ENCODE measurements around the gene PRRG4.

Gene PRRG4

DNA sequence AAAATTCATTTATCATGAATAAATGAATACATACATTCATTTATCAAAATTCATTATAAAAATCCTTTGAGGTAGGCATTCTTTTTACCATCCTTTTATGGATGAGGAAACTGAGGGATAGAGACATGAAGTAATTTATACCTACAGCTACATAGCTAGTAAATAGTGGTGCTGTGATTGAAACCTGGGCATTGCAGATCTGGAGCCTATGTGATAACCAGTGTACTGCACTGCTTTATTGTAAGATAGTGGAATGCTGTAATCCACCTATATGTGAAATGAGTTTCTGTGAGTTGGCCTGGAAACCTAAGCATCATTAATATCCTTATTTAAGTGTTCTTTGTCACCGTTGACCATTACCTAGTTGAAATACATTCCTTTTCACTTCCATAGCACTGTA is 67.4 kb downstream of the PRRG4 start:
- Histone ChIP-seq H3K4me3 (replicated peaks; ENCODE audit: insufficient read depth, low read length) (no peak overlapping the region), H3K27me3 (ENCODE audit: insufficient read depth, poor library complexity, severe bottlenecking) (no peaks in the 10 kb centered on the region), H3K27ac (replicated peaks) (no peak overlapping the region)
- TF ChIP-seq SPI1 (IDR thresholded peaks at IDR 0.05; ENCODE audit: borderline replicate concordance, low read depth) (no peak), GABPA (IDR thresholded peaks at IDR 0.05; ENCODE audit: low read depth) (no peak), POLR2AphosphoS5 (IDR thresholded peaks at IDR 0.05; ENCODE audit: low read depth) (no peak)
- TF ChIP-seq, protein P1, sequence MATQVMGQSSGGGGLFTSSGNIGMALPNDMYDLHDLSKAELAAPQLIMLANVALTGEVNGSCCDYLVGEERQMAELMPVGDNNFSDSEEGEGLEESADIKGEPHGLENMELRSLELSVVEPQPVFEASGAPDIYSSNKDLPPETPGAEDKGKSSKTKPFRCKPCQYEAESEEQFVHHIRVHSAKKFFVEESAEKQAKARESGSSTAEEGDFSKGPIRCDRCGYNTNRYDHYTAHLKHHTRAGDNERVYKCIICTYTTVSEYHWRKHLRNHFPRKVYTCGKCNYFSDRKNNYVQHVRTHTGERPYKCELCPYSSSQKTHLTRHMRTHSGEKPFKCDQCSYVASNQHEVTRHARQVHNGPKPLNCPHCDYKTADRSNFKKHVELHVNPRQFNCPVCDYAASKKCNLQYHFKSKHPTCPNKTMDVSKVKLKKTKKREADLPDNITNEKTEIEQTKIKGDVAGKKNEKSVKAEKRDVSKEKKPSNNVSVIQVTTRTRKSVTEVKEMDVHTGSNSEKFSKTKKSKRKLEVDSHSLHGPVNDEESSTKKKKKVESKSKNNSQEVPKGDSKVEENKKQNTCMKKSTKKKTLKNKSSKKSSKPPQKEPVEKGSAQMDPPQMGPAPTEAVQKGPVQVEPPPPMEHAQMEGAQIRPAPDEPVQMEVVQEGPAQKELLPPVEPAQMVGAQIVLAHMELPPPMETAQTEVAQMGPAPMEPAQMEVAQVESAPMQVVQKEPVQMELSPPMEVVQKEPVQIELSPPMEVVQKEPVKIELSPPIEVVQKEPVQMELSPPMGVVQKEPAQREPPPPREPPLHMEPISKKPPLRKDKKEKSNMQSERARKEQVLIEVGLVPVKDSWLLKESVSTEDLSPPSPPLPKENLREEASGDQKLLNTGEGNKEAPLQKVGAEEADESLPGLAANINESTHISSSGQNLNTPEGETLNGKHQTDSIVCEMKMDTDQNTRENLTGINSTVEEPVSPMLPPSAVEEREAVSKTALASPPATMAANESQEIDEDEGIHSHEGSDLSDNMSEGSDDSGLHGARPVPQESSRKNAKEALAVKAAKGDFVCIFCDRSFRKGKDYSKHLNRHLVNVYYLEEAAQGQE (IDR thresholded peaks at IDR 0.05; ENCODE audit: insufficient replicate concordance, low read depth): no peak
- TF ChIP-seq, protein P2, sequence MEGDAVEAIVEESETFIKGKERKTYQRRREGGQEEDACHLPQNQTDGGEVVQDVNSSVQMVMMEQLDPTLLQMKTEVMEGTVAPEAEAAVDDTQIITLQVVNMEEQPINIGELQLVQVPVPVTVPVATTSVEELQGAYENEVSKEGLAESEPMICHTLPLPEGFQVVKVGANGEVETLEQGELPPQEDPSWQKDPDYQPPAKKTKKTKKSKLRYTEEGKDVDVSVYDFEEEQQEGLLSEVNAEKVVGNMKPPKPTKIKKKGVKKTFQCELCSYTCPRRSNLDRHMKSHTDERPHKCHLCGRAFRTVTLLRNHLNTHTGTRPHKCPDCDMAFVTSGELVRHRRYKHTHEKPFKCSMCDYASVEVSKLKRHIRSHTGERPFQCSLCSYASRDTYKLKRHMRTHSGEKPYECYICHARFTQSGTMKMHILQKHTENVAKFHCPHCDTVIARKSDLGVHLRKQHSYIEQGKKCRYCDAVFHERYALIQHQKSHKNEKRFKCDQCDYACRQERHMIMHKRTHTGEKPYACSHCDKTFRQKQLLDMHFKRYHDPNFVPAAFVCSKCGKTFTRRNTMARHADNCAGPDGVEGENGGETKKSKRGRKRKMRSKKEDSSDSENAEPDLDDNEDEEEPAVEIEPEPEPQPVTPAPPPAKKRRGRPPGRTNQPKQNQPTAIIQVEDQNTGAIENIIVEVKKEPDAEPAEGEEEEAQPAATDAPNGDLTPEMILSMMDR (IDR thresholded peaks at IDR 0.05; ENCODE audit: insufficient read depth, low read length): no peak
- DNase-seq (ENCODE audit: low read depth in 1 of 2, low spot score in 1 of 2): no peak

DNA sequence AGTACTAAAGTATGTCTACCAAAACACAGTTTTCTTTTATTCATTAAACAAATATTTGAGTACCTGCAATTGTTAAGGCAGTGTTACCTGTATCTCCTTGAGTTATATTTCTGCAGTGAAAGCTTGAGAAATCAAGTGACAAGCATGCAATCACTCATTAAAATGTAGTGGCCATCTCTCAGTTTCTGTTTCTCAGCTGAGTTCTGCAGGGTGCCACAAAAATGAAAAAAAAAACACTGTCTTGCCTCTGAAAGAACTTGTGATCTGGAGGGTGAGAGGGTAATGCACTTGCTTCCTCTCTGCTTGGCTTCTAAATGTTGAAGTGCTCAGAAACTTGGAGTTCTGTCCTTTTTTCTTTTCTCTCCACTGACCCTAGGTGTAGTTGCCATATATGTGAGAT is 69.7 kb downstream of the PRRG4 start:
- H3K27me3 ChIP-seq (ENCODE audit: insufficient read depth, poor library complexity, severe bottlenecking): no peaks in the 10 kb centered on the region
- TF ChIP-seq, protein P2 (IDR thresholded peaks at IDR 0.05; ENCODE audit: insufficient read depth, low read length): no peak
- TF ChIP-seq, protein P1 (IDR thresholded peaks at IDR 0.05; ENCODE audit: insufficient replicate concordance, low read depth): no peak
- TF ChIP-seq GABPA (IDR thresholded peaks at IDR 0.05; ENCODE audit: low read depth) (no peak), SPI1 (IDR thresholded peaks at IDR 0.05; ENCODE audit: borderline replicate concordance, low read depth) (no peak), POLR2AphosphoS5 (IDR thresholded peaks at IDR 0.05; ENCODE audit: low read depth) (no peak)
- H3K4me3 ChIP-seq (replicated peaks; ENCODE audit: insufficient read depth, low read length): no peak overlapping the region
- H3K27ac ChIP-seq (replicated peaks): no peak overlapping the region
- no peak for DNase-seq (ENCODE audit: low read depth in 1 of 2, low spot score in 1 of 2)

DNA sequence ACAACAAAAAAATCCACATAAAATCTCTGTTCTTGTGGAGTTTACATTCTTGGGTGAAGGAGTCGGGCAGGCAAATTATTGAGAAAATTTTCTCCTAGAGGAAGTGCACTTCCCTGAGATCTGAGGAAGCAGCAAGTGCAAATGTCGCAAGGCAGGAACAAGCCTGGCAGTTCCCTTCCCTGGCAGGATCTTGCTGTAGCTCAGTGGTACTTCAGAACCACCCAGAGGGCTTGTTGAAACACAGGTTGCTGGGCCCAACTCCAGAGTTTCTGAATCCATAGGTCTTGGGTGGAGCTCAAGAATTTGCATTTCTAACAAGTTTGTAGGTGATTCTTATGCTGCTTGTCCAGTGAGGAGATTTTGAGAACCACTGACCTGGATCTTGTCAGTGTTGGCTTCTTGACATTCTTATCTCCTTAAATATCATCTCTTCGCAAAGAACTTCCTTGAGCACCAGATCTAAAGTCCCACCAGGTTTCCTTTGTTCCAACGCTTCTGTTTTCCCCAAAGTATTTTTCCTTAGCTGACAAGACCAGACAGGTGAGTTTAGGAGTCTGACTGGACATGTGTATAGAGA is 72.5 kb downstream of the PRRG4 start:
- Histone ChIP-seq H3K4me3 (replicated peaks; ENCODE audit: insufficient read depth, low read length) (no peak overlapping the region), H3K27me3 (ENCODE audit: insufficient read depth, poor library complexity, severe bottlenecking) (no peaks in the 10 kb centered on the region), H3K27ac (replicated peaks) (no peak overlapping the region)
- TF ChIP-seq POLR2AphosphoS5 (IDR thresholded peaks at IDR 0.05; ENCODE audit: low read depth): no peak
- TF ChIP-seq SPI1 (IDR thresholded peaks at IDR 0.05; ENCODE audit: borderline replicate concordance, low read depth): peak; percentile 77
- DNase-seq (ENCODE audit: low read depth in 1 of 2, low spot score in 1 of 2): peak; percentile 38 to 55

DNA sequence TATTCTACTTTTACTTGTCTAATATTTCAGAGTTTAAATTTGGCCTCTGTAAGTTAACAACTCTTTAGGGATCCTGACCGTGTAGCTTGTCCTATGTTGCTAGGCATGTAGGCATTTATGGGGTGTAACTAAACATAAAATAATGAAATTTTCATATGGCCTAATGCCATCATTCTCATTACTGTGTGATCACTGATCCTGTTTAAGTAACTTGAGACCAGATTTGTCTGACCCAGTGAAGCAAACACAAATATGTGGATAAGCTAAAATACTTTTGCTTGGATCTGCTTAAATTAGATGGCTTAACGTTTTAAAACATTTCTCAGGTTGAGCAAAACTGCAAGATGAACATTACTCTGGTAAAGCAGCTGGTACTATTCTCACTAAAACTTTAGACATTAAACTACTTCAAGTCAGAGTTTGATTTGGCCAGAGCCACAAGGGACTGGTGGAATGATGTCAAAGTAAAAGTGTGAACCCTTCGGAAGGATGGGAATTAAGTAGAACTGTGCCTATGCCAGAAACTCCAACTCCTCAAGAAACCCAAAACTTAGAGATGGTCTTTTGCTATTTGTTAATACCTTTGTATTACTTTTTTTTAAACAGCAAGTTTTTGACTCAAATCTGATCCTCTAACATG is 75.4 kb downstream of the PRRG4 start:
- Histone ChIP-seq H3K4me3 (replicated peaks; ENCODE audit: insufficient read depth, low read length) (no peak overlapping the region), H3K27ac (replicated peaks) (no peak overlapping the region), H3K27me3 (ENCODE audit: insufficient read depth, poor library complexity, severe bottlenecking) (no peaks in the 10 kb centered on the region)
- DNase-seq (ENCODE audit: low read depth in 1 of 2, low spot score in 1 of 2): no peak
- no peak for TF ChIP-seq SPI1 (IDR thresholded peaks at IDR 0.05; ENCODE audit: borderline replicate concordance, low read depth)

All from HL-60 (cell line).